ENCODE results near the gene HACL1.

- TF ChIP-seq CTCF (IDR thresholded peaks at IDR 0.05; ENCODE audit: extremely low read depth in 1 of 2, insufficient read depth in 1 of 2, low read depth in 1 of 2, low read length in 2 of 2) (no peak), POLR2AphosphoS5 (IDR thresholded peaks at IDR 0.05; ENCODE audit: insufficient read depth, low read depth, low read length) (no peak), JUN (IDR thresholded peaks at IDR 0.05; ENCODE audit: borderline replicate concordance, insufficient read depth, insufficient read length, low read depth) (no peak), POLR2A (IDR thresholded peaks at IDR 0.05; ENCODE audit: low read depth, low read length) (no peak), EZH2 (IDR thresholded peaks at IDR 0.05; ENCODE audit: borderline replicate concordance, low read depth, low read length, severe bottlenecking) (no peak), MAX (IDR thresholded peaks at IDR 0.05; ENCODE audit: insufficient read depth, insufficient read length) (no peak)
These were observed 77.5 kb downstream of the HACL1 start for GRCh38 chr3:15523660-15524417.
